Fibroblast of the aortic adventitia (primary cell): ENCODE measurements around the gene MYH6. TPM values are rescaled to one million over a fixed set of nuclear protein-coding genes. Genes with fewer than 3 reads are reported as not detected.

Source experiments
- DNase-seq: peaks from one replicate; pipeline ENCODE4 v3.0.0-alpha.2; 2010; ENCODE audit warnings: low read depth
- H3K4me3 ChIP-seq: 2 replicates; pipeline ENCODE4 v1.5.1; 2011; ENCODE audit warnings: low read depth, mild to moderate bottlenecking, control low read depth, low read length, moderate library complexity
- total RNA-seq: library from RNA; depleted of rRNA; stranded (reverse); fragments of >200 nt; gene quantifications from 2 replicates; pipeline ENCODE4 v1.2.3, GENCODE V29; 2012; ENCODE audit warnings: low replicate concordance
- TF ChIP-seq, protein P1 (sequence below): IDR thresholded peaks from 2 replicates; pipeline ENCODE4 v1.5.1; 2011; ENCODE audit warnings: mild to moderate bottlenecking, low read length, control low read depth, inconsistent platforms; ENCODE audit not compliant: insufficient read depth

MYH6 gene
- total RNA-seq, 1 donor: not detected

DNA sequence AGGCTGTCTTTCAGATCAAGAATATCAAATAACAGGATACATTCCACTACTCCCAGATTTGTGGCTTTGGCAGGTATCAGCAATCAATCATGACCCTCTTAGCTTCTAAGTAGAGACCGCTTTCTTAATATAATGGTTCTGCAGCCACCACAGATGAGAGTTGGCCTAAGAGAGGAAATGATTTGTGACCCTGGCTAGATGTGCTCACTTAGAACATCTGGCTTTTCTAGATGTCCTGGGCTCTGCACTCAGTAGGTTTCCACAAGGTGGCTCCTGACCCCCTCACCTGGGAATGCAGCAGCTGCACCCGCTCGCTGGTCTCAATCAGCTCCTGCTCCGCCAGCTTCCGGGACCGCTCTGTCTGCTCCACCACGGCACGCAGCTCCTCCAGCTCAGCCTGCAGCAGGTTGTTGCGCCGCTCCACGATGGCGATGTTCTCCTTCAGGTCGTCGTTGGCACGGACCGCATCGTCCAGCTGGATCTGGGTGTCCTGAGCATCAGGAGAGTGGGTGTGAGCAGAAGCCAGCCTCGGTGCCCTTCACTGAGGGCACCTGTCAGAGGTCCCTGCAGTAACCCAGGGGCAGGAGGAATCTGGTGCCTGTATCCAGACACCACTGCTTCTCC is 22.3 kb downstream of the MYH6 start:
- TF ChIP-seq, protein P1, sequence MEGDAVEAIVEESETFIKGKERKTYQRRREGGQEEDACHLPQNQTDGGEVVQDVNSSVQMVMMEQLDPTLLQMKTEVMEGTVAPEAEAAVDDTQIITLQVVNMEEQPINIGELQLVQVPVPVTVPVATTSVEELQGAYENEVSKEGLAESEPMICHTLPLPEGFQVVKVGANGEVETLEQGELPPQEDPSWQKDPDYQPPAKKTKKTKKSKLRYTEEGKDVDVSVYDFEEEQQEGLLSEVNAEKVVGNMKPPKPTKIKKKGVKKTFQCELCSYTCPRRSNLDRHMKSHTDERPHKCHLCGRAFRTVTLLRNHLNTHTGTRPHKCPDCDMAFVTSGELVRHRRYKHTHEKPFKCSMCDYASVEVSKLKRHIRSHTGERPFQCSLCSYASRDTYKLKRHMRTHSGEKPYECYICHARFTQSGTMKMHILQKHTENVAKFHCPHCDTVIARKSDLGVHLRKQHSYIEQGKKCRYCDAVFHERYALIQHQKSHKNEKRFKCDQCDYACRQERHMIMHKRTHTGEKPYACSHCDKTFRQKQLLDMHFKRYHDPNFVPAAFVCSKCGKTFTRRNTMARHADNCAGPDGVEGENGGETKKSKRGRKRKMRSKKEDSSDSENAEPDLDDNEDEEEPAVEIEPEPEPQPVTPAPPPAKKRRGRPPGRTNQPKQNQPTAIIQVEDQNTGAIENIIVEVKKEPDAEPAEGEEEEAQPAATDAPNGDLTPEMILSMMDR: no peak
- no peak overlapping the region for H3K4me3 ChIP-seq
- no peak for DNase-seq

DNA sequence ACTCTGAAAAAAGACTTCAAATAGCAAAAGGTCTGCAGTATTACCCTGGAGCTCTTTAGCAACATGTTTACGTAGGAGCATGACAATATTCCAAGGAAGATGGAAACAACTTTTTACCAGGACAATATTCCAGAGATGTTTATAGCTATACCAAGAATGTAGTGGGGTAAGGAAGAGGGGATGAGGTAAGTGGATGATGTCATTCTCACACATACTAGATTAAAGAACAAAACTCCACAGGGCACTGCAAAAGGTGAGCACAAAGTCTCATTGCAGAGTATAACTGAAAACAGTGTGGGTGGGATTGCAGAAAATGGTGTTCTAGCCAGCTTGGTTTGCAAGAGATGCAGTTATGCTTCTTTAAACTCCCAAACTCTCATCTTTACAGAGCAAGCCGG is 22.8 kb downstream of the MYH6 start:
- no peak for DNase-seq
- H3K4me3 ChIP-seq: no peak overlapping the region
- TF ChIP-seq, protein P1: no peak

DNA sequence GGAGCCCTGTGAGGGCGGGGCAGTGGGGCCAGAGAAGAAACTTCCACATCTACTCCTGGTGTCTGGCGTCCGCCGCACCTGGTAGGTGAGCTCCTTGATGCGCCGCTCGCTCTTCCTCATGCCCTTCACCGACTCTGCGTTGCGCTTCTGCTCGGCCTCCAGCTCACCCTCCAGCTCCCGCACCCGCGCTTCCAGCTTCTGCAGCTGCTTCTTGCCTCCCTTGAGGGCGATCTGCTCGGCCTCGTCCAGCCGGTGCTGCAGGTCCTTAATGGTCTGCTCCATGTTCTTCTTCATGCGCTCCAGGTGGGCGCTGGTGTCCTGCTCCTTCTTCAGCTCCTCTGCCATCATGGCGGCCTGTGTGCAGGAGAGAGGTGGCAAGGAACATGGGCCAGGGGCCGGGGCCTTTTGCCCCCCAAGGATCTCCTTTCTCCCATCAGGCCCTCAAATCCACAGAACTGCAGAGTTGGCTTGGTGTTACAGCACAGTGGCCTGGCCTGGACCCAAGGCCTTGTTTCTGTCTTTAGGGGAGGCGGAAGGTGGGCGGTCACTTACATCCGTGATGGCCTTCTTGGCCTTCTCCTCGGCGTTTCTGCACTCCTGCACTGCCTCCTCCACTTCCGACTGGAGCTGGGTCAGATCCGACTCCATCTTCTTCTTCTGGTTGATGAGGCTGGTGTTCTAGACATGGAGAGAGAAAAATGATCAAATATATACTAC is 23.6 kb downstream of the MYH6 start:
- DNase-seq: no peak
- TF ChIP-seq, protein P1: no peak
- no peak overlapping the region for H3K4me3 ChIP-seq

DNA sequence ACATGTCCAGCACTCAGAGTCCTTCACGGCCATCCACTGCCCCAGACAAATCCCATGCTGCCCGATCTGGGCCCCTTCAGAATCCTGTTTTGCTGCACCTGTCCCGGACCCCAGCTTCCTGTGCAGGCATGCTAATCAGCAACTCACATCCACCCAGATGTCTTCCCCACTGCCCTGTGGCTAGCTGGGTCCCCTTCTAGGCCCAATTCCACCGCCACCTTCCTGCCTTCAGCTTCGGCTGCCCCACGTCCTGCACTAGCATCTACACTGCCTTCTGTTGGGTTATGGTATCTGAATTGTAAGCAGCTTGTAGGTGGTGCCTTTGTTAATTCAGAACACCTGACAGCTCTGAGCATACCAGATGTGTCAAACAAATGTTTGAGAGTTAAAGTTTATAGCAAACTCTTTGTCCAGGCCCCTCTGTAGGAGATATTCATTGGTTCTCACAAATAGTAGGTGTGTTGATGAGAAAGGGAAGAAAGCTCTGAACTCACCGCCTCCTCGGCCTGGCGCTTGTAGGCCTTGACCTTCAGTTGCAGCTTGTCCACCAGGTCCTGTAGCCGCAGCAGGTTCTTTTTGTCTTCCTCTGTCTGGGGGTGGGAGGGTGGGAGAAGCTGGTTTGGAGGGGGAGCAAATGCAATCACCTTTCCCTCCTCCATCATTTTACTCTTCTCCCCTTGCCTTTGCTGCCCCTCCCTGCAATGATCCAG is 25.2 kb downstream of the MYH6 start:
- TF ChIP-seq, protein P1: no peak
- no peak for DNase-seq
- H3K4me3 ChIP-seq: no peak overlapping the region

DNA sequence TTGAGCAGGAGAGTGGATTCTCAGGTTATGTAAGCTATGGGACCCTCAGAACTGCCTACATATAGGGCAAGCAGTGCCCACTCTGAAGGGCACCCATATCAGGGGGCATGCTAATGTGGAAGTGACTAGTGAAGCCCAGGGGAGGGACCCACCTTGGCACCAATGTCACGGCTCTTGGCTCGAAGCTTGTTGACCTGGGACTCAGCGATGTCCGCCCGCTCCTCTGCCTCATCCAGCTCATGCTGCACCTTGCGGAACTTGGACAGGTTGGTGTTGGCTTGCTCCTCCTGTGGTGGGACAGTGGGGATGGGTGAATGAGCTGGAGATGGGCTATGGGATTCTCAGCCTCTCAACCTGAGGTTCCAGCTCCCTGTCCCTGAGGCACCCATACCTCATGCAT is 25.8 kb downstream of the MYH6 start:
- TF ChIP-seq, protein P1: no peak
- DNase-seq: no peak
- H3K4me3 ChIP-seq: no peak overlapping the region

DNA sequence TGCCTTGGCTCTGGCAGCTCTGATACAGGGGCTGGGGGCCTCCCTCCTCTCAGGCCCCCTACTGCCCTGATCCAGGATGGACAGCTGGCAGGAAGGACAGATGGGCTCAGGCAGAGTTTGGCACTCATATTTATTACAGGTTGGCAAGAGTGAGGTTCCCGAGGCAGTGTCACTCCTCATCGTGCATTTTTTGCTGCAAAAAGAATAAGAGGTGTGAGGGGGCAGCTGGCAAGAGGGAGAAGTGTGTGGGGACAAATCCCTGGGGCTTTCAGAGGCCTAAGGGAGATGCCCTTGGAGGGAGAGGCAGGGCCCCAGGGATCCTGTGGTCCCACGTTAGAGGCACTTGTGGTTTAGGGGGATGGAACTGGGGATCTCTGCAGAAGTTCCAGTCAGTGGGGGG is 26.2 kb downstream of the MYH6 start:
- TF ChIP-seq, protein P1: no peak
- no peak overlapping the region for H3K4me3 ChIP-seq
- DNase-seq: no peak
